KMS-11 (cell line): ENCODE results near the gene BUB1.

Experiments
- H2AFZ ChIP-seq: fragments of 200-600 bp; sonication (generic); 2 replicates; pipeline ENCODE4 v1.6.1; 2016; ENCODE audit warnings: antibody characterized with exemption, mixed run types, low read depth
- H3K27ac ChIP-seq: fragments of 200-600 bp; sonication (generic); 2 replicates; pipeline ENCODE4 v1.6.1; 2016; ENCODE audit warnings: mild to moderate bottlenecking, mixed run types
- H3K27me3 ChIP-seq: fragments of 200-600 bp; sonication (generic); 2 replicates; pipeline ENCODE4 v1.6.1; 2017; ENCODE audit warnings: mild to moderate bottlenecking, low read depth, mixed run types, moderate library complexity; ENCODE audit not compliant: insufficient read depth
- H3K36me3 ChIP-seq: fragments of 200-600 bp; sonication (generic); 2 replicates; pipeline ENCODE4 v1.6.1; 2017; ENCODE audit warnings: mild to moderate bottlenecking, mixed run types; ENCODE audit not compliant: insufficient read depth
- H3K4me1 ChIP-seq: fragments of 200-600 bp; sonication (generic); 2 replicates; pipeline ENCODE4 v1.6.1; 2016; ENCODE audit warnings: mild to moderate bottlenecking, low read depth, mixed run types; ENCODE audit not compliant: poor library complexity, severe bottlenecking
- H3K4me2 ChIP-seq: fragments of 200-600 bp; sonication (generic); 2 replicates; pipeline ENCODE4 v1.7.0; 2016; ENCODE audit warnings: mild to moderate bottlenecking, mixed run types
- H3K4me3 ChIP-seq: fragments of 200-600 bp; sonication (generic); IDR thresholded peaks from 2 replicates; pipeline ENCODE4 v1.6.1; 2017; ENCODE audit warnings: low read depth, low read length, mixed read lengths; ENCODE audit not compliant: insufficient read depth
- H3K79me2 ChIP-seq: fragments of 200-600 bp; sonication (generic); 2 replicates; pipeline ENCODE4 v1.6.1; 2016; ENCODE audit warnings: low read depth, mixed run types; ENCODE audit not compliant: insufficient read depth
- H3K9ac ChIP-seq: fragments of 200-600 bp; sonication (generic); 2 replicates; pipeline ENCODE4 v1.6.1; 2016; ENCODE audit warnings: mild to moderate bottlenecking, mixed run types
- H4K20me1 ChIP-seq: fragments of 200-600 bp; sonication (generic); 2 replicates; pipeline ENCODE4 v1.6.1; 2016; ENCODE audit warnings: mild to moderate bottlenecking, mixed run types; ENCODE audit not compliant: insufficient read depth
- TF ChIP-seq, protein P1 (sequence below): fragments of 200-600 bp; sonication (generic); conservative IDR thresholded peaks from 2 replicates; pipeline ENCODE4 v1.6.1; 2017; ENCODE audit warnings: low read depth, mild to moderate bottlenecking, antibody characterized with exemption, low read length, moderate library complexity, mixed read lengths

BUB1 gene

DNA sequence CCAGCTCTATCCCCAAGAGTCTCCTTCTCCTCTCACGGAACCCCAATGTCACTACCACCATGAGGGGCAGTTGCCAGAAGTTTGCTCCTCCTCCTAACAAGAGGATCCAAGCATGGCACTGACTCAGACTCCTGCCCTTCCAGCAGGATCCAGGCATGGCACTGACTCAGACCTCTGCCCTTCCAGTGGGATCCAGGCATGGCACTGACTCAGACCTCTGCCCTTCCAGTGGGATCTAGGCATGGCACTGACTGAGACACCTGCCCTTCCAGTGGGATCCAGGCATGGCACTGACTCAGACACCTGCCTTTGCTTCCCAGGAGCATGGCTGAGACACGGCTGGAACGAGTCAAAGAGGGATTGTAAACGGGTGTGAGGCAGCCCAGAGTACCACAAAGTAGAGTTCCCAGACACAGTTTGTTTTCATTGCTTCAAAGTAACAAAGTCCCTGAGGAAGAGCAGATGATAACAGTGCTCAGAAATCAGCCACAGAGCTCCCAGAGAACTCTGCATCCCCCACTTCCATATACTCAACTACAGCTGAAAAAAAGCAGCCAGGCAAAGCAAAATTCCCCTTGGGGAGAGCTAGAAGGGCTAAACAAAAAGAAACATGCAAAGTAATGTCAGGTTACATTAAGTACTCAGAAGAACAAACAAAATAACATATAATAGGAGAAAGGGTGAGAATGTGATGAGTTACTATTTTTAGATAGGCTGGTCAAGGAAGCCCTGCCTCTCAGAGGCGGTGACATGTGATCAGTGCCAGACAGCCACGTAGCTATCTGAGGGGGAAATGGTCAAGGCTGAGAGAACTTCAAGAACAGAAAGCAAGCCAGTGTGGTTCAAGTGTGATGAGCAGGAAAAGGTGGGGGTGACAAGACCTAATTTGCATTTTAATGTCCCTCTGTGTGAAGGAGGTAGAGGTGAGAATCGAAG, 3.0 kb downstream of the BUB1 start:
- Histone ChIP-seq H4K20me1 (no peaks in the 10 kb centered on the region), H3K4me3 (no peak overlapping the region), H2AFZ (no peak overlapping the region), H3K36me3 (no peaks in the 10 kb centered on the region; the same call in 1 of the 2 replicates), H3K79me2 (peaks cover 68% of the 10 kb centered on the region), H3K4me2 (peak overlapping the region; percentile 96), H3K9ac (peak overlapping the region; percentile 77; the same call in 1 of the 2 replicates), H3K27me3 (no peaks in the 10 kb centered on the region), H3K27ac (peak overlapping the region; percentile 73), H3K4me1 (peaks cover 67% of the 10 kb centered on the region)
- TF ChIP-seq, protein P1, sequence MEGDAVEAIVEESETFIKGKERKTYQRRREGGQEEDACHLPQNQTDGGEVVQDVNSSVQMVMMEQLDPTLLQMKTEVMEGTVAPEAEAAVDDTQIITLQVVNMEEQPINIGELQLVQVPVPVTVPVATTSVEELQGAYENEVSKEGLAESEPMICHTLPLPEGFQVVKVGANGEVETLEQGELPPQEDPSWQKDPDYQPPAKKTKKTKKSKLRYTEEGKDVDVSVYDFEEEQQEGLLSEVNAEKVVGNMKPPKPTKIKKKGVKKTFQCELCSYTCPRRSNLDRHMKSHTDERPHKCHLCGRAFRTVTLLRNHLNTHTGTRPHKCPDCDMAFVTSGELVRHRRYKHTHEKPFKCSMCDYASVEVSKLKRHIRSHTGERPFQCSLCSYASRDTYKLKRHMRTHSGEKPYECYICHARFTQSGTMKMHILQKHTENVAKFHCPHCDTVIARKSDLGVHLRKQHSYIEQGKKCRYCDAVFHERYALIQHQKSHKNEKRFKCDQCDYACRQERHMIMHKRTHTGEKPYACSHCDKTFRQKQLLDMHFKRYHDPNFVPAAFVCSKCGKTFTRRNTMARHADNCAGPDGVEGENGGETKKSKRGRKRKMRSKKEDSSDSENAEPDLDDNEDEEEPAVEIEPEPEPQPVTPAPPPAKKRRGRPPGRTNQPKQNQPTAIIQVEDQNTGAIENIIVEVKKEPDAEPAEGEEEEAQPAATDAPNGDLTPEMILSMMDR = no peak

DNA sequence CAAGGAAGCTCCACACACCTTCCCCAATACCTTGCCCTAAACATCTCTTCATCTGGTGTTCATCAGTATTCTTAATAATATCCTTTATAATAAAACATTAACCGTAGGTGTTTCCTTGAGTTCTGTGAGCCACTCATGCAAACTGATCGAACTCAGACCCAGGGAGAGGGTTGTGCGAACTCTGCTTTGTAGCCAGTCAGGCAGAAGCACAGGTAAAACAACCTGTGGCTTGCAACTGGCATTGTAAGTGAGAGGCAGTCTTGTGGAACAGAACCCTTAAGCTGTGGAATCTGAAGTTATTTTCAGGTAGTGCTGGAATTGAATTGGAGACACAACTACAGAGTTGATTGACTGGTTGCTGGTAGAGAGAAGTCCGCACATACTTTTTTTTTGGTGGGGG, 4.7 kb downstream of the BUB1 start:
- H2AFZ ChIP-seq = no peak overlapping the region
- no peak overlapping the region for H3K27ac ChIP-seq
- H3K9ac ChIP-seq = no peak overlapping the region
- peaks cover 70% of the 10 kb centered on the region for H3K79me2 ChIP-seq
- no peak overlapping the region for H3K4me2 ChIP-seq
- no peaks in the 10 kb centered on the region; the same call in 1 of the 2 replicates for H3K36me3 ChIP-seq
- H4K20me1 ChIP-seq = no peaks in the 10 kb centered on the region
- no peak overlapping the region for H3K4me3 ChIP-seq
- peaks cover 67% of the 10 kb centered on the region for H3K4me1 ChIP-seq
- no peaks in the 10 kb centered on the region for H3K27me3 ChIP-seq
- TF ChIP-seq, protein P1 = no peak

DNA sequence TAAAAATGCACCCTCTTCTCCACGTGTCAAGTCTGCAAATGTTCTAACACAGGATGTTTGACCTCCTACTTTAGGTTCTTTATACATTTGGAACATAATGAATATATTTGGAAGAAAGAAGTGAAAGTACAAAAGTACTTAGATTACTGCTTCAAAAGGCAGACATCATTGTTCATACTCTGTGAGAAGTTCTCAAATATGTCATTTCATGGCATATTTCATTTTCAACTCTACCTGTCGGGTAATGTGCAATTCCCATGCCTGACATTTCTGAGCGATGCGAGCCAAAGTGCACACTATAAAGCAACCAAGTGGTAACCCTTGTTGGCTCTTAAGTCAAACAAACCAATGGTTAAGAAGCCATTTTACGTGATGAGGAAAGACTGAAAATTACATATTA, 7.0 kb downstream of the BUB1 start:
- Histone ChIP-seq H3K27me3 (no peaks in the 10 kb centered on the region), H3K79me2 (peaks cover 71% of the 10 kb centered on the region), H3K4me3 (no peak overlapping the region), H3K27ac (no peak overlapping the region), H3K36me3 (no peaks in the 10 kb centered on the region; the same call in 1 of the 2 replicates), H4K20me1 (no peaks in the 10 kb centered on the region), H2AFZ (no peak overlapping the region), H3K4me2 (no peak overlapping the region), H3K4me1 (peaks cover 68% of the 10 kb centered on the region), H3K9ac (no peak overlapping the region)
- TF ChIP-seq, protein P1 = no peak

DNA sequence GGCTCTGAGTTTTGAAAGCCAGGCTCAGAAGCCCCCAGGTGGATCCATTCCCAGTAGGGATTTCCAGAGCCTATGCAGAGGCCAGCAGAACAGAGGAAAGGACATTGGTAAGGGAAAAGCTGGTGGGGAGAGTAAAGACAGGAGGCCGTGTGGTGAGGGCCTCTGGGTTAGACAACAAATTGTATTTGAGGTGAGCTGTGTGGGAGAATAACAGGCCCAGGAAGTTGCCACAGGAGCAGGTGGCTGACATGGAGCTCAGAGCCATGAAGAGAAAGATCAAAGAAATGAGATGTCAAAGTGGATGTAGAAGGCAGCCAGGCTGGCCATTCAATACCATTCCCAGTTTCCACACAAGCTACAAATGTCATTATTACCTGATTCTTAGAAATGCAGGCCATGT, 8.8 kb downstream of the BUB1 start:
- H3K9ac ChIP-seq = no peak overlapping the region
- H3K36me3 ChIP-seq = peaks cover 6% of the 10 kb centered on the region; the same call in 1 of the 2 replicates
- H3K79me2 ChIP-seq = peaks cover 67% of the 10 kb centered on the region
- H3K4me2 ChIP-seq = no peak overlapping the region
- TF ChIP-seq, protein P1 = no peak
- no peak overlapping the region for H3K4me3 ChIP-seq
- H4K20me1 ChIP-seq = no peaks in the 10 kb centered on the region
- H3K27ac ChIP-seq = no peak overlapping the region; the same call in 1 of the 2 replicates
- H3K27me3 ChIP-seq = no peaks in the 10 kb centered on the region
- no peak overlapping the region for H2AFZ ChIP-seq
- H3K4me1 ChIP-seq = peaks cover 55% of the 10 kb centered on the region
